GM18867 (cell line): ENCODE measurements around the gene APOBEC4.
A peak's percentile ranks its signal among the peaks of the same experiment; 100 is the strongest.

Source experiments
- ATAC-seq: cut with Tn5 transposase; IDR thresholded peaks from one replicate; pipeline ENCODE4 v1.9.1; 2021; ENCODE audit warnings: mild to moderate bottlenecking, moderate library complexity; ENCODE audit not compliant: unreplicated experiment

The APOBEC4 gene

DNA sequence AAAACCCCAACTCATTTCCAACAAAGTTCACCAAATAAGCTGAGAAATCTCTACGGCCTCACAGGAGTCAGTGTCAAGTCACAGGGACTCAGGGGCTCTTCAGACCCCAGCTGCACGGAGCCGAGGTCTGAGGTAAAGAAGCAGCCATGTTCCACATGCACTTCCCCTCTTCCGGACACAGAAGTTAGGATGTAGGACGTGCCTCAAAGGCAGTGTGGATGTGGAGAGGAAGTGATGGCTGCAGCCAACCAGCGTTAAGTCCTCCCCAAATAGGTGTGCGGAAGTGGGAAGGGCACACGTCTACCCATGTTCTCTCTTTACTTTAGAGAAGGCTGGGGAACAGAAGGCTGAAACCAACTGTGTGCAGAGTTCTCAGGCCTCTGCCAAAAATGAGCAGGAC is 48.3 kb downstream of the APOBEC4 start:
- ATAC-seq: peak; percentile 15

DNA sequence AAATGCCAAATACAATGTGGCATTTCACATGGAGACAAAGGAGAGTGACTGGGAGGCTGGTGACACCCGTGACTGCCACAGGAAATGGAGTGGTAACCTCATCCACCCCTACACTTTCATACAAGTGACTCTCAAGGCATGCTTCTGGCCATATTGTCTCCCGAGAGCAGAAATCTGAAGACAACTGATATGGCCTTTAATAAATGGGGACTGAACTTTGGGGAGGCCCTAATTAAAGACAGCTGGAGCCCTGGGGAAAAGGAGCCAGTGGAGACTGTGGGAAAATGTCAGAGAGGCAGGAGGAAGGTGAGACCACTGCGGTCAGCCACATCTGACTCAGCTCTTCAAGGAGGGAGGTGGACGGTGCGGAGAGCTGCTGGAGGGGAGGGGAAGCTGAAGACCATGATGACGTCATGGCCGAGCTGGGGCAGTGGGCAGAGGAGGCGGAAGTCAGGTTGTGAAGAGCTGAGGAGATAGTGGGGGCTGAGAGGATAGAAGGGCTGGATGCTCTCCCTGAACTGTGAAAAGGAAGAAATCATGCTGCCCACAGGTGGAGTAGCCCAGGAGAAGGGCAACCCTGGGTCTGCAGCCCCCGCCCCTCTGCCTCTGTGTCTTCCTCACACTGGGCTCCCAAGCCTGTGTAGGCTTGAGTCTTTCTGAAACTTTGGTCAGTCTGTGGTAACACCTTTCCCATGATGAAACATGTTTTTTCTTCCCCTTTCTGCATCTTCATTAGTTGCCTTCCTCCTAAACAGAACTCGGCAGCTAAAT is 48.9 kb downstream of the APOBEC4 start:
- peak; percentile 41 for ATAC-seq

DNA sequence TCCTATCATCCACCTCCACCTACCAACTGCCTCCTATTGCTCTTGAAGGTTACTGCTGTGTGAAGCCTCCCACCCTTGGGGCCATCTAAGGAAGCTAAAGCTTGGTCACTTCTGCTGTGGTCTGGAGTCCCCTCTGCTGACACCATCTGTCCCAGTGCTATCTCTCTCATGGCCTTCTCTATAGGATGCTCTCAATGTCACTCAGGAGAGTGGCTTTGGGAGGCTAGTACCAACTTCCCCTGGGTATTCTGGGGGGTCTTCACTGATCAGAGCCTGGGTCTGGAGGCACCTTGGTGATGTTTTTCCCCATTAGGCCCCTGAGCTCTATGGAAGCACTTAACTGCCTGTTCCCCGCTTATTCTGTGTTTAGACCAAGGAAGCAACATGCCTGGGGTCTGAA is 50.6 kb downstream of the APOBEC4 start:
- no peak for ATAC-seq

DNA sequence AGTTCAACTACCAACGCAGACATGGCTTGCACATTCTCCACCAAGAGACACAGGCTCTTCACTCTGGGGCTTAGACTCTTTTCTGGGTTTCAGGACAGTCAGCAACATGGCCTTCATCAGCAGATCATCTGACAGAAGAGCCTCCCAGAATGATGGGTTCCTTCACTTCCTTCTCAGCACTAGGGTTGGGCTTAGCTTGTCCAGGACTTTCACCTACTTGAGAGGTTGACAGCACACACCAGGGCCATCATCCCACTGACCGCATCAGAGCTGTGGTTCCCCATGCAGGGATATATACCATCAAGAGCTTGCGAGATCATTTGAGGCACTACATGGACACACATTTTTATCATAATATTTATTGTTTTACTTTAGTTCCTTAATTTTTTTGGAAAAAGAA is 52.5 kb downstream of the APOBEC4 start:
- no peak for ATAC-seq

DNA sequence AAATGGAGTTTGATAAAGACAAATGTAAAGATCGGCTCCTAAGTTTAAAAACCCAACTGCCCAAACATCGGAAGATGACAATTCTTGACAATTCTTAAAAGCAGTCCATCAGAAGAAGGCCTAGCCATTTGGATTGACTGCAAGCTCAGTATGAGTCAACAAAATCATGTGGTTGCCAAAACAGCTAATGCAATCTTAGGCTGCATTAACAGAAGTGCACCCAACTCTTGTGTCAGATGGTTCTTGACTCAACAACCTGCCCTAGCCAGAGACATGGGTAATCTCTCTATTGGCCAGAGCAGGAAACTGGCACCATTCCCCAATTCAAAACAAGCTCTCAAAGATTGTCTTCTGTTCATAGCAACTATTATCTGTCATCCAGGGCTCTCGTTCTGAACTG is 53.0 kb downstream of the APOBEC4 start:
- no peak for ATAC-seq

DNA sequence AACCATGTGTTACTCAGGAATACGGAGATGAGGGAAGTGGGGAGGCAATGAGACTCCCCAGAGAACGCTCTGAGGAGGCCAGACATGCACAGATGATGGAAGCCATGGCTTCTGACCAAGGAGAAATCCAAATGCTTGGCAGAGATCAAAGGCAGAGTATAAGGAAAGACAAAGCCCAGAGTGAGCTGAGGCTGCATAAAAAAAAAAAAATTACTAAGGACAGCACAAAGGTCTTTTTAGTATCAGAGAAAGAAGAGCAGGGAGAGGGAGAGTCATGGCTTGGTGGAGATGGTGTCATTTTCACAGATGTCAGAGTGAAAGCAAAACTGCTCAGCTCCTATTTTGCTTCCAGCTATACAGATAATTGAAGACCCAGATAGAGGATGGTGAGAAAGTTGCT is 54.7 kb downstream of the APOBEC4 start:
- ATAC-seq: peak; percentile 66

DNA sequence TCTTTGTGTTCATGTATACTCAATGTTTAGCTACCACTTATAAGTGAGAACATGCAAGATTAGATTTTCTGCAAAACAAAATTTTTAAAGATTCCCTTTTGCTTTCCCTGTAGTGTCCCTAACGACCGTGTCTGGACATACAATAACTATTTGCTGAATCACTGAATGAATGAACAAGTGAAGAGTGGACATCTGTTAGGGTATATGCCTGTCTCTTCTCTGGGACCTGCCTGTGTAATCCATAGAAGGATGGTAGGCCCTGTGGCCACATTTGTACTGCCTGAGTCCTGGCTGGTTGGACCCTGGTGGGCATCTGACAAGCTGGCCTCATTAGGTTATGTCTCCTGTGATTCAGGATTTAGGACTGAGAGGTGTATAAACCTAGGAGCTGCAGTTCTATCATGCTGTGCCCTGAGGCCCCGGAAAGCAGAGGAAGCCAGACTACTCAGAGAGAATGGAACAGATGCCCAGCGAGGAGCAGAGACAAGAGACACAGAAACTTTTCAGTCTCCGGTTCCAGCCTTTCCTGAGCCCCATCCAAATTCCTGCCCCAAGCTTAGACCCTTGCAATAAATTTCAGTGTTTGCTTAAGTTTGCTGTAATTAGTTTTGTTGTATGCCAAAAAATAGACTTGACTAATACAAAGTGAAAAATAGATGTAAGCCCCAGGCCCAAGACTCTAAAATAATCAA is 55.3 kb downstream of the APOBEC4 start:
- no peak for ATAC-seq

DNA sequence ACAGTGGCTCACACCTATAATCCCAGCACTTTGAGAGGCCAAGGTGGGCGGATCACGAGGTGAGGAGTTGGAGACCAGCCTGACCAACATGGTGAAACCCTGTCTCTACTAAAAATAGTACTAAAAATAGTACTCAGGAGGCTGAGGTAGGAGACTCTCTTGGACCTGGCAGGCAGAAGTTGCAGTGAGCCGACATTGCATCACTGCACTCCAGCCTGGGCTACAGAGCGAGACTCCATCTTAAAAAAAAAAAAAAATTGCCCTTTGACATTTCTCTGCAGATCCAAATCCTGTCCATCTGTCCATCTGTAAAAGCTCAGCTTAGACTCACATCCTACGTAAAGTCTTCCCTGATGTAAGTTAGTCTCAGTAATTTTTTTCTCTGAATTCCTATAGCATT is 56.6 kb downstream of the APOBEC4 start:
- no peak for ATAC-seq
